GM21737 (cell line): Measurements from ENCODE around the gene SLC5A10.

Experiments
- ATAC-seq: cut with Tn5 transposase; IDR thresholded peaks from one replicate; pipeline ENCODE4 v1.9.1; 2021; ENCODE audit warnings: mild to moderate bottlenecking, moderate library complexity; ENCODE audit not compliant: unreplicated experiment

The SLC5A10 gene

GRCh38 chr17:18981335-18981641 lies 29.3 kb downstream of the SLC5A10 start:
- ATAC-seq, result no peak

GRCh38 chr17:18981642-18982424 lies 29.9 kb downstream of the SLC5A10 start:
- ATAC-seq, result no peak

- no peak for ATAC-seq
These were observed 32.5 kb downstream of the SLC5A10 start for GRCh38 chr17:18984273-18985114.

GRCh38 chr17:18985475-18985874 lies 33.5 kb downstream of the SLC5A10 start:
- no peak for ATAC-seq

GRCh38 chr17:18986541-18987229 lies 34.7 kb downstream of the SLC5A10 start:
- no peak for ATAC-seq

- ATAC-seq, result no peak
These were observed 35.3 kb downstream of the SLC5A10 start for GRCh38 chr17:18987230-18987610.

- ATAC-seq, result no peak
These were observed 36.0 kb downstream of the SLC5A10 start for GRCh38 chr17:18987862-18988545.

GRCh38 chr17:18988546-18989173 lies 36.7 kb downstream of the SLC5A10 start:
- no peak for ATAC-seq

GRCh38 chr17:18990331-18990730 lies 38.4 kb downstream of the SLC5A10 start:
- ATAC-seq, result no peak

GRCh38 chr17:18991531-18992315 lies 39.8 kb downstream of the SLC5A10 start:
- no peak for ATAC-seq

- ATAC-seq, result no peak
These were observed 40.6 kb downstream of the SLC5A10 start for GRCh38 chr17:18992454-18993130.

- no peak for ATAC-seq
These were observed 42.1 kb downstream of the SLC5A10 start for GRCh38 chr17:18993905-18994526.

- ATAC-seq, result no peak
These were observed 42.7 kb downstream of the SLC5A10 start for GRCh38 chr17:18994631-18995030.

GRCh38 chr17:18995220-18995619 lies 43.3 kb downstream of the SLC5A10 start:
- no peak for ATAC-seq

- no peak for ATAC-seq
These were observed 44.5 kb downstream of the SLC5A10 start for GRCh38 chr17:18996458-18996857.

GRCh38 chr17:18997650-18998196 lies 45.8 kb downstream of the SLC5A10 start:
- ATAC-seq, result no peak

GRCh38 chr17:18999394-18999793 lies 47.4 kb downstream of the SLC5A10 start:
- ATAC-seq, result no peak

- ATAC-seq, result no peak
These were observed 47.9 kb downstream of the SLC5A10 start for GRCh38 chr17:18999911-19000310.
